K562 (cell line): Measurements from ENCODE around the gene LRP10. TPM values are rescaled to one million over a fixed set of nuclear protein-coding genes. Genes with fewer than 3 reads are reported as not detected.

Experiments
- ATF6 ChIP-seq: sonication (generic); formaldehyde crosslinking; IDR thresholded peaks from 2 replicates; pipeline ENCODE4 v1.4.0; 2020; ENCODE audit warnings: mild to moderate bottlenecking, missing genetic modification reagents
- BHLHE40 ChIP-seq: IDR thresholded peaks from 2 replicates; pipeline ENCODE4 v1.6.1; 2011; ENCODE audit warnings: low read length, improper control_type of control experiment
- DEAF1 ChIP-seq: fragments of 450-650 bp; formaldehyde crosslinking; IDR thresholded peaks from 2 replicates; pipeline ENCODE4 v1.4.0; 2020; ENCODE audit warnings: mild to moderate bottlenecking, moderate library complexity
- ETV6 ChIP-seq, 3 experiments: fragments of 150-350 bp in 1 of 3; sonication (generic) in 1 of 3; formaldehyde crosslinking in 1 of 3; IDR thresholded peaks; 2 replicates each; pipeline versions ENCODE4 v1.6.1 to v1.8.0; 2014 to 2022; ENCODE audit warnings: borderline replicate concordance in 2 of 3, low read depth in 2 of 3, antibody characterized with exemption in 1 of 3, low read length in 1 of 3, mild to moderate bottlenecking in 1 of 3, missing genetic modification reagents in 1 of 3
- HOMEZ ChIP-seq: fragments of 250-450 bp; sonication (Bioruptor Pico); IDR thresholded peaks from 2 replicates; pipeline ENCODE4 v1.4.0; 2020; ENCODE audit warnings: mild to moderate bottlenecking, moderate library complexity
- MLLT1 ChIP-seq, 2 experiments: fragments of 450-650 bp; IDR thresholded peaks; 2 replicates each; pipeline ENCODE4 v1.6.1; 2016
- NFRKB ChIP-seq: fragments of 450-650 bp; IDR thresholded peaks from 2 replicates; pipeline ENCODE4 v1.6.1; 2016; ENCODE audit warnings: low read depth
- PRPF4 ChIP-seq: fragments of 200-400 bp; formaldehyde crosslinking; IDR thresholded peaks from one replicate; pipeline ENCODE4 v1.6.1; 2017; ENCODE audit warnings: low read length, low read depth, mild to moderate bottlenecking; ENCODE audit not compliant: insufficient read depth, poor library complexity, severe bottlenecking
- RBM34 ChIP-seq: fragments of 200-400 bp; formaldehyde crosslinking; IDR thresholded peaks from 2 replicates; pipeline ENCODE4 v1.6.1; 2018; ENCODE audit warnings: low read length, borderline replicate concordance; ENCODE audit not compliant: insufficient read depth
- SMC3 ChIP-seq: conservative IDR thresholded peaks from 2 replicates; pipeline ENCODE4 v1.6.1; 2011; ENCODE audit warnings: low read depth, low read length, improper control_type of control experiment; ENCODE audit not compliant: insufficient read depth
- STAG1 ChIP-seq: sonication (generic); formaldehyde crosslinking; IDR thresholded peaks from 2 replicates; pipeline ENCODE4 v1.5.0; 2020; ENCODE audit warnings: missing genetic modification reagents, borderline replicate concordance
- ZEB2 ChIP-seq: fragments of 450-650 bp; IDR thresholded peaks from 2 replicates; pipeline ENCODE4 v1.6.1; 2016
- ZNF124 ChIP-seq: sonication (generic); formaldehyde crosslinking; IDR thresholded peaks from 2 replicates; pipeline ENCODE4 v1.8.1; 2022; ENCODE audit warnings: missing genetic modification reagents
- ZNF133 ChIP-seq: fragments of 250-450 bp; sonication (Bioruptor Pico); IDR thresholded peaks from 2 replicates; pipeline ENCODE4 v1.4.0; 2020; ENCODE audit warnings: mild to moderate bottlenecking
- ZNF140 ChIP-seq: fragments of 250-450 bp; sonication (Bioruptor Pico); IDR thresholded peaks from 2 replicates; pipeline ENCODE4 v1.8.0; 2021; ENCODE audit warnings: moderate library complexity, mild to moderate bottlenecking, inconsistent platforms
- ZNF551 ChIP-seq: fragments of 250-450 bp; sonication (Bioruptor Pico); IDR thresholded peaks from 2 replicates; pipeline ENCODE4 v1.5.0; 2021; ENCODE audit warnings: mild to moderate bottlenecking, moderate library complexity
- polyA plus RNA-seq, 8 experiments: library from polyadenylated mRNA; depleted of rRNA in 4 of 8; stranded (reverse) in 5 of 8; unstranded in 3 of 8; fragments of >200 nt; fragmentation: Nextera tagmentation in 2 of 8; fragmentation: Illumina TruSeq in 1 of 8; extraction: Ambion mirVana in 2 of 8; extraction: Trizol in 1 of 8; gene quantifications; 2 replicates each; pipeline versions ENCODE4 v1.2.1 to v1.2.3, GENCODE V29; 2011 to 2014; ENCODE audit warnings: inconsistent platforms in 1 of 8, missing spikeins in 1 of 8
- total RNA-seq, 7 experiments: library from RNA; depleted of rRNA in 6 of 7; stranded (reverse); fragments of >200 nt in 6 of 7; fragmentation: Illumina TruSeq in 2 of 7; extraction: Trizol in 2 of 7; gene quantifications; 2 replicates each; pipeline versions ENCODE4 v1.2.1 to v1.2.3, GENCODE V29; 2011 to 2021; ENCODE audit warnings: low replicate concordance in 1 of 7
- TF ChIP-seq, protein P1 (sequence below): fragments of 450-650 bp; IDR thresholded peaks from 2 replicates; pipeline ENCODE4 v1.6.1; 2016; ENCODE audit warnings: antibody characterized with exemption
- TF ChIP-seq, protein P2 (sequence below): IDR thresholded peaks from 2 replicates; pipeline ENCODE4 v1.6.1; 2011; ENCODE audit not compliant: insufficient read length; ENCODE audit errors: extremely low read depth

LRP10 gene
- total and polyA plus RNA-seq, 9 of the 15 experiments (the other 6 are each of a cell fraction or from before 2014, with no cell fraction given), result 1.3 to 45.5 (median 10.9) TPM

DNA sequence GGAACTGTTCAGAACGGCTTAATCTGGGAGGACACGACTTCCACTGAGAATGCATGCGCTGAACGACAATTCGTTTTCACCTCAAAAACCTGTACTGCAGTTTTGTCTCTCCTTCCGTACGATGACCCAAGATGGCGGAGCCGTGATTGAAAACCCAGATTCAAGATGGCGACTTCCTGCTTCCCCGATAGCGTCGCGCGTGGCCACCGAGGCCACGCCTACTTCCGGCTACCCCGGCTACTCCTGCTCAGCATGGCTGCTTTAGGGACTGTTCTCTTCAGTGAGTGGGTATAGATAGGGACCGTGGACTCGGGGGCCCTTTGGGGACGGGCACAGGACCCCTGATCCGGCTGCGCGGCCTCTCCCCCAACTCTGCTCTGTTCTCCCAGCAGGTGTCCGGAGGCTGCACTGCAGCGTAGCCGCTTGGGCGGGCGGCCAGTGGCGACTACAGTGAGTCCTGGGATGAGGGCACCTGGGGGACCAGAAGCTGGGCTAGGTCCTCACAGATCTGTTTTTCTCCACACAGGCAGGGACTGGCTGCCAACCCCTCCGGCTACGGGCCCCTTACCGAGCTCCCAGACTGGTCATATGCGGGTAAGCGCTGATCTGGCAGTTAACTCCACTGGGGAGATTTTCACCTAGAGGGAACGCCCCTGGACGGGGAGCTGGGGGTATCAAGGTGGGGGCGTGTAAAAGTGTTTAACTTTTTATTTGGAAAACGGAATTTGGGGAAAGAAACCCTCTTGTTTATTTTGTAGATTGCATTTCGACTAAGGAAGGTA is 41.7 kb upstream of the LRP10 start, which contains the start of gene MRPL52 (continued):
- no peak for TF ChIP-seq ZNF133
- peak; percentile 97 for TF ChIP-seq NFRKB
- TF ChIP-seq ZNF124, result no peak
- no peak for TF ChIP-seq ATF6 (CRISPR knock-in tag)
- TF ChIP-seq, protein P1, sequence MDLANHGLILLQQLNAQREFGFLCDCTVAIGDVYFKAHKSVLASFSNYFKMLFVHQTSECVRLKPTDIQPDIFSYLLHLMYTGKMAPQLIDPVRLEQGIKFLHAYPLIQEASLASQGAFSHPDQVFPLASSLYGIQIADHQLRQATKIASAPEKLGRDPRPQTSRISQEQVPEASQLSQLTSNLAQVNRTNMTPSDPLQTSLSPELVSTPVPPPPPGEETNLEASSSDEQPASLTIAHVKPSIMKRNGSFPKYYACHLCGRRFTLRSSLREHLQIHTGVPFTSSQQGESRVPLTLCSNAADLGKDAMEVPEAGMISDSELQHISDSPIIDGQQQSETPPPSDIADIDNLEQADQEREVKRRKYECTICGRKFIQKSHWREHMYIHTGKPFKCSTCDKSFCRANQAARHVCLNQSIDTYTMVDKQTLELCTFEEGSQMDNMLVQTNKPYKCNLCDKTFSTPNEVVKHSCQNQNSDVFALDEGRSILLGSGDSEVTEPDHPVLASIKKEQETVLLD, result no peak
- no peak for TF ChIP-seq PRPF4
- TF ChIP-seq, protein P2, sequence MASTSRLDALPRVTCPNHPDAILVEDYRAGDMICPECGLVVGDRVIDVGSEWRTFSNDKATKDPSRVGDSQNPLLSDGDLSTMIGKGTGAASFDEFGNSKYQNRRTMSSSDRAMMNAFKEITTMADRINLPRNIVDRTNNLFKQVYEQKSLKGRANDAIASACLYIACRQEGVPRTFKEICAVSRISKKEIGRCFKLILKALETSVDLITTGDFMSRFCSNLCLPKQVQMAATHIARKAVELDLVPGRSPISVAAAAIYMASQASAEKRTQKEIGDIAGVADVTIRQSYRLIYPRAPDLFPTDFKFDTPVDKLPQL, result no peak
- no peak for TF ChIP-seq HOMEZ
- TF ChIP-seq BHLHE40, result no peak
- no peak for TF ChIP-seq RBM34
- 0 out of 4 replicates have a peak, but pooled peaks of 1 of the 2 experiments have one; percentile 46 for TF ChIP-seq ETV6 (IDR thresholded peaks at IDR 0.05; ENCODE audit: borderline replicate concordance in 1 of 2, low read depth in 2 of 2, low read length in 1 of 2)
- no peak for TF ChIP-seq ETV6 (CRISPR knock-in tag; IDR thresholded peaks at IDR 0.05; ENCODE audit: borderline replicate concordance)
- no peak for TF ChIP-seq MLLT1 (IDR thresholded peaks at IDR 0.05)
- TF ChIP-seq SMC3, result 0 out of 2 replicates have a peak, but pooled peaks have one; percentile 15
- TF ChIP-seq ZNF140 (CRISPR knock-in tag), result no peak
- no peak for TF ChIP-seq STAG1 (CRISPR knock-in tag)
- TF ChIP-seq ZEB2, result no peak
- TF ChIP-seq ZNF551 (CRISPR knock-in tag), result no peak
- no peak for TF ChIP-seq DEAF1 (CRISPR knock-in tag)
